Measurements from ENCODE around the gene COPS7A. TPM values are rescaled to one million over a fixed set of nuclear protein-coding genes. Genes with fewer than 3 reads are reported as not detected.
A peak's percentile ranks its signal among the peaks of the same experiment; 100 is the strongest.

The COPS7A gene
- total RNA-seq, 1 donor, result 79.9 TPM

DNA sequence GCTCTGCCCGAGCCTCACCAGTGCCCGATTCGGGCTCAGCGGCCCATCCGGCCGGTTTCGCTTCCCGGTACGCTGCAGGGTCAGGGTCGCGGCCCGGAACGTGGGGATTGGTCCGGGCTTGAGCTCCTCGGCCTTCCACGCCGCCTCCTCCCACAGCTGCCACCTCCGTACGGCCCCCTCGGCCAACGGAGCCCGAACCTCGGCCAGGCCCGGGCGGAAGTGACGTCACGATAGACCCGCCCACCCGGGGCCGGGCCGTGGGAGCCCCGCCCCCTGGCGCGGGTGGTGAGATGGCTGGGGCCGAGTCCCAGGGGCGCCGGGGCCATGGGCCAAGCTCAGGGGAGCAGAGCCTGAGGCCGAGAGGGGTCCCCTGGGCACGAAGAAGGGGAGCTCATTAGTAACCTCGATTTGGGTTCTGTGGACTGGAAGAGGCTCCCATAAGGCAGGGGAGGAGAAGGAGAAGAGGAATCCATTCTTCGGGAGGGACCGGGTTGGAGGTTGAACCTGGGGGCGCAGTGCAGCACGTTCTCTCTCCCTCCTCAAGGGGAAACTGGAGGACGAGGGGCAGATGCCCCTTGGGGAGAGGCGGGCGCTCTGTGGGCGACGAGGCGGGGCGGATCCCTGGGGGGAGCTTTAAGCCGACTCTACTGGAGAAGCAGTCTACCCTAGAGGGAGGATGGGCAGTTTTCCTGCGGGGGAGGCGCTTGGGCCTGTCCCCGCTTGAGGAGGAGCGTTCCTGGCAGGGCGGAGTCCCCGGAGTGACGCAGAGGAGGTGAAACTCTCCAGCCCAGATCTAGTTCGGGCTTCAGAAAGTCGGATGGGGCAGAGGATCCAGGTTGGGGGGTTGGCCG lies 29.3 kb downstream of the COPS7A start, which contains the start of gene MLF2:
TSS of gene MLF2 (minus strand) at position 221 of the 851 bp plus-strand sequence. CDS start 807 bp downstream, outside the sequence.
- TF ChIP-seq, protein P1, sequence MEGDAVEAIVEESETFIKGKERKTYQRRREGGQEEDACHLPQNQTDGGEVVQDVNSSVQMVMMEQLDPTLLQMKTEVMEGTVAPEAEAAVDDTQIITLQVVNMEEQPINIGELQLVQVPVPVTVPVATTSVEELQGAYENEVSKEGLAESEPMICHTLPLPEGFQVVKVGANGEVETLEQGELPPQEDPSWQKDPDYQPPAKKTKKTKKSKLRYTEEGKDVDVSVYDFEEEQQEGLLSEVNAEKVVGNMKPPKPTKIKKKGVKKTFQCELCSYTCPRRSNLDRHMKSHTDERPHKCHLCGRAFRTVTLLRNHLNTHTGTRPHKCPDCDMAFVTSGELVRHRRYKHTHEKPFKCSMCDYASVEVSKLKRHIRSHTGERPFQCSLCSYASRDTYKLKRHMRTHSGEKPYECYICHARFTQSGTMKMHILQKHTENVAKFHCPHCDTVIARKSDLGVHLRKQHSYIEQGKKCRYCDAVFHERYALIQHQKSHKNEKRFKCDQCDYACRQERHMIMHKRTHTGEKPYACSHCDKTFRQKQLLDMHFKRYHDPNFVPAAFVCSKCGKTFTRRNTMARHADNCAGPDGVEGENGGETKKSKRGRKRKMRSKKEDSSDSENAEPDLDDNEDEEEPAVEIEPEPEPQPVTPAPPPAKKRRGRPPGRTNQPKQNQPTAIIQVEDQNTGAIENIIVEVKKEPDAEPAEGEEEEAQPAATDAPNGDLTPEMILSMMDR (IDR thresholded peaks at IDR 0.05; ENCODE audit: insufficient read depth, low read depth, low read length), result no peak
- peak within 1 kb of the TSS; percentile 94 for H3K4me3 ChIP-seq (ENCODE audit: low read depth, low read length)
- peak; percentile 99 for DNase-seq (ENCODE audit: low read depth)

GRCh38 chr12:6753772-6754356 lies 30.0 kb downstream of the COPS7A start:
- H3K4me3 ChIP-seq (ENCODE audit: low read depth, low read length), result no peak overlapping the region
- no peak for DNase-seq (ENCODE audit: low read depth)
- TF ChIP-seq, protein P1 (IDR thresholded peaks at IDR 0.05; ENCODE audit: insufficient read depth, low read depth, low read length), result peak; percentile 95

DNA sequence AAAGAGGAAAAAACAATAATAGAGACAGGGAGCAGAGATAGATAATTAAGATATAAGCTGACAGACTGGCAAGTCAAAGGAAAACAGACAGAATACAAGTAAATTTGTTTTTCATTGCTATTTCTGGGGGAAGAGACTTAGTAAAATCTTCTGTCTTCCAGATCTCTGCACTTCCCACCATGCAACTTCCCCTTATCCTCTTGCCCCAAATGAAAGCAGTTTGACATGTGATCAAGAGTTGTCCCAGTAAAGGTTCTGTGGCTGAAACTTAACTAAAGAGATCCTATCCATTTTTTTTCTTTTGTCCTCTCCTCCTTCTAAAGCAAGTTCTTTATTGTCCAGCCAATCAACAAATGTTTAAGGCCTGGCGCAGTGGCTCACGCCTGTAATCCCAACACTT lies 30.6 kb downstream of the COPS7A start:
- DNase-seq (ENCODE audit: low read depth), result no peak
- TF ChIP-seq, protein P1 (IDR thresholded peaks at IDR 0.05; ENCODE audit: insufficient read depth, low read depth, low read length), result no peak
- no peak overlapping the region for H3K4me3 ChIP-seq (ENCODE audit: low read depth, low read length)

- TF ChIP-seq, protein P1 (IDR thresholded peaks at IDR 0.05; ENCODE audit: insufficient read depth, low read depth, low read length), result no peak
- H3K4me3 ChIP-seq (ENCODE audit: low read depth, low read length), result no peak overlapping the region
- DNase-seq (ENCODE audit: low read depth), result no peak
Measured at GRCh38 chr12:6757028-6757690, 33.3 kb downstream of the COPS7A start.

- no peak for DNase-seq (ENCODE audit: low read depth)
- TF ChIP-seq, protein P1 (IDR thresholded peaks at IDR 0.05; ENCODE audit: insufficient read depth, low read depth, low read length), result no peak
- H3K4me3 ChIP-seq (ENCODE audit: low read depth, low read length), result no peak overlapping the region
Measured at GRCh38 chr12:6758506-6759095, 34.8 kb downstream of the COPS7A start.

GRCh38 chr12:6759741-6760140 lies 35.9 kb downstream of the COPS7A start:
- TF ChIP-seq, protein P1 (IDR thresholded peaks at IDR 0.05; ENCODE audit: insufficient read depth, low read depth, low read length), result no peak
- H3K4me3 ChIP-seq (ENCODE audit: low read depth, low read length), result no peak overlapping the region
- DNase-seq (ENCODE audit: low read depth), result no peak
